Central memory CD8-positive, alpha-beta T cell (primary cell): Measurements from ENCODE around the gene PRAMEF4.
"Not testable (repeated sequence)": the region's sequence is repeated elsewhere in the genome, so short reads cannot be mapped to it uniquely, and the experiment has no call there.

ENCODE experiments used
- ATAC-seq: fragments of 150-1000 bp; cut with Tn5 transposase; replicated peaks from 2 replicates; pipeline ENCODE4 v1.10.0; 2022; ENCODE audit warnings: mild to moderate bottlenecking, moderate FRiP score, moderate number of reproducible peaks; ENCODE audit not compliant: poor library complexity, severe bottlenecking; ENCODE audit errors: extremely low read depth
- DNase-seq, 2 donors: peaks; one replicate each; pipeline ENCODE4 v3.0.0; 2021; ENCODE audit warnings: low spot score in 2 of 2
- H3K27ac Mint-ChIP-seq: one replicate; pipeline ENCODE4 v1.8.0; 2022; ENCODE audit warnings: low read depth, mild to moderate bottlenecking, moderate library complexity, mixed read lengths
- H3K27me3 Mint-ChIP-seq: one replicate; pipeline ENCODE4 v1.8.0; 2022; ENCODE audit warnings: mixed read lengths
- H3K36me3 Mint-ChIP-seq: one replicate; pipeline ENCODE4 v1.8.0; 2022; ENCODE audit warnings: mild to moderate bottlenecking, moderate library complexity, mixed read lengths; ENCODE audit not compliant: insufficient read depth
- H3K4me1 Mint-ChIP-seq: one replicate; pipeline ENCODE4 v1.8.0; 2022; ENCODE audit warnings: mixed read lengths
- H3K4me3 Mint-ChIP-seq: one replicate; pipeline ENCODE4 v1.8.0; 2022; ENCODE audit warnings: mild to moderate bottlenecking, moderate library complexity, mixed read lengths
- H3K9me3 Mint-ChIP-seq: one replicate; pipeline ENCODE4 v1.8.0; 2022; ENCODE audit warnings: mixed read lengths

The PRAMEF4 gene

GRCh38 chr1:12886101-12886500 is at the start of gene PRAMEF4:
Gene PRAMEF4 (minus strand): TSS chr1:12886201. CDS start chr1:12883394, 2,807 bp downstream.
- H3K4me1 Mint-ChIP-seq, result not testable (repeated sequence)

GRCh38 chr1:12924368-12924767 is 38.4 kb upstream of the PRAMEF4 start:
- not testable (repeated sequence) for H3K27me3 Mint-ChIP-seq, H3K4me3 Mint-ChIP-seq, H3K4me1 Mint-ChIP-seq, H3K36me3 Mint-ChIP-seq, DNase-seq, H3K9me3 Mint-ChIP-seq, H3K27ac Mint-ChIP-seq, ATAC-seq

More at GRCh38 chr1:12886101-12886500, at the start of gene PRAMEF4:
- H3K36me3 Mint-ChIP-seq, DNase-seq, H3K27ac Mint-ChIP-seq, ATAC-seq, H3K27me3 Mint-ChIP-seq, H3K4me3 Mint-ChIP-seq, H3K9me3 Mint-ChIP-seq: not testable (repeated sequence)

DNA sequence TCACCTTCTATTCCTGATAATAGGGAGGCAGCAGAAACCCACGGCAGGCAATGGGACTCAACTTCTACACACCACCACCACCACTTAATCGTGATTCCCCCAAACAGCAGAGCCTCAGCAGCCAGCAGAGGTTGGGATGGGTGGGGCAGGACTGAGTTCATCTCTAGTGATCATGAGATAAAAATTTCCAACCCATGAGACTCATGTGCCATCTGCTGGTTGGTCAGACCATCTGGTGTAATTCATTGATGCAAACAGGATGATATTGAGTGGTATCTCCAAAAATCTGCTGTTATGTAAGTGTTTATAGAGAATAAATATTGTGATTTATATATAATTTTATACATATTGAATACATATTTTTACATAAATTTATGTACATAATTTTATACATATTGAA is 35.7 kb upstream of the PRAMEF4 start:
- not testable (repeated sequence) for H3K27ac Mint-ChIP-seq, H3K27me3 Mint-ChIP-seq, ATAC-seq, H3K4me1 Mint-ChIP-seq, H3K36me3 Mint-ChIP-seq, DNase-seq, H3K9me3 Mint-ChIP-seq, H3K4me3 Mint-ChIP-seq

DNA sequence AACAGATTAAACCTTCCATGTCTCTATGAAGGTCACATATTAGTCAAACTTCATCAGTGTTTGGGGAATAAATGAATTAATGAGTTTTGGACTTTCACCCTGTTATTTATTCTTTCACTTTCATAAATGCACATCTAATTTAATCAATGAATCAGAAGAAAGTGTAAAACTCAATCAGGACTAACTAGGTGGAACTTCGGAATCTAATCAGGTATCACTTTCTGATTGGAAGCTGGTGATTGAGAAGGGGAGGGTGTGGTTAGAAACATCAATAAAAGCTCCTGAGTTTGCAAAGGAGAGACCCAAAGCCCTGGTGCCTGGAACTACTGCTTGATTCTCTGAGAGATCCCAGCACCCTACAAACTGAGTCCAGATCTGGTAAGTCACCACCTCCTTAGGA is 30.3 kb upstream of the PRAMEF4 start, which contains the start of gene PRAMEF7:
PRAMEF7 (plus strand) TSS at position 301 of the 400 bp plus-strand sequence. CDS start 1,083 bp downstream, outside the sequence.
- ATAC-seq, H3K27me3 Mint-ChIP-seq, DNase-seq, H3K4me1 Mint-ChIP-seq, H3K27ac Mint-ChIP-seq, H3K4me3 Mint-ChIP-seq, H3K9me3 Mint-ChIP-seq, H3K36me3 Mint-ChIP-seq: not testable (repeated sequence)

- H3K4me1 Mint-ChIP-seq, H3K36me3 Mint-ChIP-seq, H3K4me3 Mint-ChIP-seq, DNase-seq, H3K27me3 Mint-ChIP-seq, ATAC-seq, H3K9me3 Mint-ChIP-seq, H3K27ac Mint-ChIP-seq: not testable (repeated sequence)
Measured at GRCh38 chr1:12903793-12904572, 18.0 kb upstream of the PRAMEF4 start.

- not testable (repeated sequence) for H3K27me3 Mint-ChIP-seq, H3K36me3 Mint-ChIP-seq, ATAC-seq, DNase-seq, H3K4me1 Mint-ChIP-seq, H3K9me3 Mint-ChIP-seq, H3K4me3 Mint-ChIP-seq, H3K27ac Mint-ChIP-seq
Measured at GRCh38 chr1:12899186-12899585, 13.2 kb upstream of the PRAMEF4 start.

DNA sequence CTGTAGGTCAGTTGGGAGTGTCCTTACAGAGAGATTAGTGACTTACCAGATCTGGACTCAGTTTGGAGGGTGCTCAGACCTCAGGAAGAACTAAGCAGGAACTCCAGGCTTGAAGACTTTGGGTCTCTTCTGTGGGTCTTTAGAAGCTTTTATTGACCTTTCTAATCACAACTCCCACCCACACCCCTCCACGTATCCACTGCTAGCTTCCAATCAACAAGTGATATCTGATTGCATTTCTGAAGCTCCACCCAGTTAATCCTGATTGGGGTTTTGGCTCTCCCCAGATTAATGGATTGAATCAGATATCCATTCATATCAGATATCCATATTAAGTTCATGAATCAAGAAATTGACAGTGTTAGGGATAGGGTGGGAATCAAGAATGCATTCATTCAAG is 12.2 kb upstream of the PRAMEF4 start, which contains the start of gene PRAMEF10:
PRAMEF10 (minus strand) TSS at position 101 of the 400 bp plus-strand sequence. CDS start 2,423 bp downstream, outside the sequence.
- DNase-seq, H3K9me3 Mint-ChIP-seq, H3K4me3 Mint-ChIP-seq, H3K27me3 Mint-ChIP-seq, H3K4me1 Mint-ChIP-seq, ATAC-seq, H3K36me3 Mint-ChIP-seq, H3K27ac Mint-ChIP-seq: not testable (repeated sequence)

DNA sequence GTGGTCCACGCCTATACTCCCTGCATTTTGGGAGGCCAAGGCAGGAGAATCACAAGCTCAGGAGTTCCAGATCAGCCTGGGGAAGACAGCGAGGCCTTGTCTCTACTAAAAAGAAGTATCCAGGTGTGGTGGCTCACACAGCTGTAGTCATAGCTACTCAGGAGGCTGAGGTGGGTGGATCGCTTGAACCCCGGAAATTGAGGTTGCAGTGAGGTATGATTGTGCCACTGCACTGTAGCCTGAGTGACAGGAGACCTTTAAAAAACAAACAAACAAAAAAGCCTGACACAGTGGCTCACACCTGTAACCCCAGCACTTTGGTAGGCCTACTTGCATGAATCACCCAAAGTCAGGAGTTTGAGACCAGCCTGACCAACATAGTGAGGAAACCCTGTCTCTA is 7.5 kb downstream of the PRAMEF4 start:
- H3K4me3 Mint-ChIP-seq, H3K9me3 Mint-ChIP-seq, DNase-seq, H3K27ac Mint-ChIP-seq, H3K4me1 Mint-ChIP-seq, H3K27me3 Mint-ChIP-seq, H3K36me3 Mint-ChIP-seq, ATAC-seq: not testable (repeated sequence)

GRCh38 chr1:12863131-12863880 is 22.7 kb downstream of the PRAMEF4 start:
- not testable (repeated sequence) for H3K9me3 Mint-ChIP-seq, ATAC-seq, H3K4me1 Mint-ChIP-seq, H3K36me3 Mint-ChIP-seq, DNase-seq, H3K27ac Mint-ChIP-seq, H3K4me3 Mint-ChIP-seq
- peaks cover 18% of the 10 kb centered on the region for H3K27me3 Mint-ChIP-seq

GRCh38 chr1:12856786-12857185 is 29.2 kb downstream of the PRAMEF4 start, which contains the start of gene PRAMEF2:
Gene PRAMEF2 (plus strand): TSS chr1:12857086. CDS start chr1:12859010, 1,924 bp downstream.
- H3K4me1 Mint-ChIP-seq, H3K4me3 Mint-ChIP-seq, H3K36me3 Mint-ChIP-seq, H3K9me3 Mint-ChIP-seq, ATAC-seq, H3K27ac Mint-ChIP-seq, DNase-seq: not testable (repeated sequence)
- peaks cover 18% of the 10 kb centered on the region for H3K27me3 Mint-ChIP-seq

GRCh38 chr1:12851779-12852178 is 34.2 kb downstream of the PRAMEF4 start:
- Mint-ChIP-seq H3K27me3 (peaks cover 16% of the 10 kb centered on the region), H3K36me3 (no peaks in the 10 kb centered on the region), H3K4me1 (no peaks in the 10 kb centered on the region), H3K9me3 (no peaks in the 10 kb centered on the region), H3K4me3 (no peak overlapping the region), H3K27ac (no peak overlapping the region)
- ATAC-seq, result no peak
- no peak for DNase-seq

DNA sequence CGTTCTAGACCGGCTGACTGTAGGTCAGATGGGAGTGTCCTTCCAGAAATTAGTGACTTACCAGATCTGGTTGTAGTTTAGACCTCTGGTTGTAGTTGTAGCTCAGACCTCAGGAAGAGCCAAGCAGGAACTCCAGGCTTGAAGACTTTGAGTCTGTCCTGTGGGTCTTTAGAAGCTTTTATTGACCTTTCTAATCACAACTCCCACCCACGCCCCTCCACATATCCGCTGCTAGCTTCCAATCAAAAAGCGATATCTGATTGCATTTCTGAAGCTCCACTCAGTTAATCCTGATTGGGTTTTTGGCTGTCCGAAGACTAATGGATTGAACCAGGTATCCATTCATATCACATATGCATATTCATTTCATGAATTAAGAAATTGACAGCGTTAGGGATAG is 37.4 kb downstream of the PRAMEF4 start, which contains the start of gene HNRNPCL1:
HNRNPCL1 (minus strand) TSS at position 101 of the 400 bp plus-strand sequence. CDS start 431 bp downstream, outside the sequence.
- not testable (repeated sequence) for H3K9me3 Mint-ChIP-seq, DNase-seq, H3K4me1 Mint-ChIP-seq, H3K27ac Mint-ChIP-seq, ATAC-seq, H3K4me3 Mint-ChIP-seq, H3K36me3 Mint-ChIP-seq
- H3K27me3 Mint-ChIP-seq, result peaks cover 23% of the 10 kb centered on the region
